Esophagus muscularis mucosa (tissue), 3 donors: Measurements from ENCODE around the gene TMEM248.

Experiments
- POLR2A ChIP-seq: fragments of 450-650 bp; IDR thresholded peaks from one replicate; pipeline ENCODE4 v1.6.1; 2017; ENCODE audit warnings: antibody characterized with exemption, moderate library complexity, mild to moderate bottlenecking, low read depth
- POLR2AphosphoS5 ChIP-seq, 2 donors: sonication (generic); formaldehyde crosslinking; IDR thresholded peaks; one replicate each; pipeline ENCODE4 v1.6.1; 2017; ENCODE audit warnings: antibody characterized with exemption in 2 of 2
- TF ChIP-seq, protein P1 (sequence below), 3 experiments: fragments of 200-600 bp in 2 of 3; fragments of 450-650 bp in 1 of 3; sonication (generic) in 2 of 3; IDR thresholded peaks; one replicate each; pipeline ENCODE4 v1.5.1; 2017 to 2019; ENCODE audit warnings: antibody characterized with exemption in 3 of 3, mild to moderate bottlenecking in 2 of 3, moderate library complexity in 1 of 3

DNA sequence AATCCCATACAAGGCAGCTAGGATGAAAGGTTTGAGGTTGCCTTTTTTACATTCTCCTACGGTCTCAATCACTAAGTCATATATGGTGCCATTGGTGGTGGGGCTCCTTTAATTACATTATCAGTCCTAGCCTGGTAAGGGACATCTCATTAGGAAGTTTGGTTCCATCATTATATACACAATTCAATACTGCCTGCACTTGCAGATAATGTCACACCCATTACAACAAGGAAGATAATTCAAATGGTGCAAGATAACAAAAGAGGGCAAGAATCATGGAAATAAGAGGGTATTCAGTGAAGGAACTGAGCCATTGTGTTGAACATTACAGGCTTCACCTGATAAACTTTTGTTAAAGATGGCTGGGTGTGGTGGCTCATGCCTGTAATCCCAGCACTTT is 1.7 kb upstream of the TMEM248 start:
- no peak for TF ChIP-seq POLR2AphosphoS5 (IDR thresholded peaks at IDR 0.05)
- TF ChIP-seq, protein P1, sequence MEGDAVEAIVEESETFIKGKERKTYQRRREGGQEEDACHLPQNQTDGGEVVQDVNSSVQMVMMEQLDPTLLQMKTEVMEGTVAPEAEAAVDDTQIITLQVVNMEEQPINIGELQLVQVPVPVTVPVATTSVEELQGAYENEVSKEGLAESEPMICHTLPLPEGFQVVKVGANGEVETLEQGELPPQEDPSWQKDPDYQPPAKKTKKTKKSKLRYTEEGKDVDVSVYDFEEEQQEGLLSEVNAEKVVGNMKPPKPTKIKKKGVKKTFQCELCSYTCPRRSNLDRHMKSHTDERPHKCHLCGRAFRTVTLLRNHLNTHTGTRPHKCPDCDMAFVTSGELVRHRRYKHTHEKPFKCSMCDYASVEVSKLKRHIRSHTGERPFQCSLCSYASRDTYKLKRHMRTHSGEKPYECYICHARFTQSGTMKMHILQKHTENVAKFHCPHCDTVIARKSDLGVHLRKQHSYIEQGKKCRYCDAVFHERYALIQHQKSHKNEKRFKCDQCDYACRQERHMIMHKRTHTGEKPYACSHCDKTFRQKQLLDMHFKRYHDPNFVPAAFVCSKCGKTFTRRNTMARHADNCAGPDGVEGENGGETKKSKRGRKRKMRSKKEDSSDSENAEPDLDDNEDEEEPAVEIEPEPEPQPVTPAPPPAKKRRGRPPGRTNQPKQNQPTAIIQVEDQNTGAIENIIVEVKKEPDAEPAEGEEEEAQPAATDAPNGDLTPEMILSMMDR (IDR thresholded peaks at IDR 0.05): no peak
- no peak for TF ChIP-seq POLR2A
